Hematopoietic multipotent progenitor cell treated with erythropoietin and hydrocortisone succinate and interleukin-3 and kit ligand, for 6 days (in vitro differentiated cells): ENCODE measurements around the gene EMP2.
"Not testable (repeated sequence)": the region's sequence is repeated elsewhere in the genome, so short reads cannot be mapped to it uniquely, and the experiment has no call there.

Experiments used
- DNase-seq: peaks from one replicate; pipeline ENCODE4 v3.0.0-alpha.2; 2015

Gene EMP2

DNA sequence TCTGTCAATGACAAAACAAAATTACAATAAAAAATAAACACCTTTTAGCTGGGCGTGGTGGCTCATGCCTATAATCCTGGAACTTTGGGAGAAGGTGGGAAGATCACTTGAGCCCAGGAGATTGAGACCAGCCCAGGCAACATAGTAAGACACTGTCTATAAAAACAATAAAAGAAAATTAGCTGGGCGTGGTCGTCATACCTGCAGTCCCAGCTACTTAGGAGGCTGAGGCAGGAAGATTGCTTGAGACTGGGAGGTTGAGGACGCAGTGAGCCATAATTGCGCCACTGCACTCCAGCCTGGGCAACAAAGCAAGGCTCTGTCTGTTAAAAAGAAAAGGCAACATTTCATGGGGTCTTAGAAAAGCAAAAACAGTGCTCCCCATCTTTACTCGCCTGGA, 32.7 kb downstream of the EMP2 start:
- no peak for DNase-seq

DNA sequence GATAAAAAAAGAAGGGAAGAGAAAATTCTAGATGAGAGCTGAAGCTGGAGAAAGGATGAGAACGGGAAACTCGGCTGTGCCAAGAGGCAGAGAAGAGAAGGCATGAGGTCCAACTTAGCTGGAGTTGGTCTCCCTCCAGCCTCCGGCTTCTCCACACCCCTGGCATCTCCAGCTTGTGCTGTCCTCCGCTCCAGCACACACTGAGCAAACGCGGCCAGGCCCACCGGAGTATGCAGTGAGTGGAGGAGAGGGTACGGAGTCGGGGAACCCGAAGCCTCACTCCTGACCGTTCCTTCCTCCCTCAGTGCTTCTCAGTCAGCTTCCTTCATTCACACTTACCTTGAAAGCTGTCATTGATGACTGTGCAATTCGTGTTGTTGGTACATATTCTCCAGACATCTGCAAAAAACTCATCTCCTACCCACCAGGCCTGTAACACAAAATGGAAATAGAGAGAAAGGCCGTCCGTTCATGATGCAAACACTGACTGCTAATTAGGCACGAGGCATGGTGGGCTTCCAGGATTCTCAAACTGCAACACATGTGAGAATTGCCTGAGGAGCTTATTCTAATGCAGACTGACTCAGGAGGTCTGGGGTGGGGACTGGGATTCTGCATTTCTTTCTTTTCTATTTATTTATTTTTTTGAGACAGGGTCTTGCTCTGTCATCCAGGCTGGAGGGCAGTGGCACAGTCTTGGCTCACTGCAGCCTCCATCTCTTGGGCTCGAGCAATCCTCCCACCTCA, 37.0 kb downstream of the EMP2 start:
- DNase-seq = no peak

DNA sequence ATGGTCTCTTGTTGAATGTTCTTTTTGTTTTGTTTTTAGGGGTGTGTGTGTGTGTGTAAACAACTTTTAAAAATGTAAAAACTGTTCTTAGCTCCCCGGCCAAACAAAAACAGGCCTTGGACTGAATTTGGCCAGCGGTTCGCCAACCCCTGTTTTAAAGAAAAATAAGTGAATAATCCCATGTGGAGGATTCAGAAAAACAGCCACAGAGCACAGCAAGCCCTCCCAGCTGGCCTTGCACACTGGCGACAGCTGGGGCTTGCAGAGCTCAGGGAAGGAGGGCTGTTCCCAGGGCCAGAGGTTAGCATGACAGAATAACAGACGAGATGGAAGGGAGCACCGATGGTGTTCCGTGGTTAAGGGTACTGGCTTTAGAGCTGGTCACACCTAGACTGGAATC, 39.0 kb downstream of the EMP2 start:
- DNase-seq = no peak

DNA sequence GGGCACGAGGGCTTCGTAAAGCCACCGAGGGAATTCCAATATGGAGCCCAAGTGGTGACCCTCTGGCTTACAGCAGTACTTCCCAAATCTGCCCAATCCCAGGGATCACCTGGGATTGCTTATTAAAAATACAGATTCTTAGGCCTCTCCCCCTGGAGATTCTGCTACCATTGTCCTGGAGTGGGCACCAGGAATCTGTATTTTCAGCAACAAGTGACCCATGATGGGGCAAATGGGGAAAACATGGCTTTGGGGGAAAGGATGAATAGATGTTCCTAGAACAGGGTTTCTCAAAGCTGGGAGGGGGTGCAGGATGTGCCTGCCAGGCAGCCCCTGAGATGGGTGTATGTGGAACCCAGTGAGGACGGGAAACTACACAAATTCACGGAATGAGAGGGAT, 40.6 kb downstream of the EMP2 start:
- no peak for DNase-seq

DNA sequence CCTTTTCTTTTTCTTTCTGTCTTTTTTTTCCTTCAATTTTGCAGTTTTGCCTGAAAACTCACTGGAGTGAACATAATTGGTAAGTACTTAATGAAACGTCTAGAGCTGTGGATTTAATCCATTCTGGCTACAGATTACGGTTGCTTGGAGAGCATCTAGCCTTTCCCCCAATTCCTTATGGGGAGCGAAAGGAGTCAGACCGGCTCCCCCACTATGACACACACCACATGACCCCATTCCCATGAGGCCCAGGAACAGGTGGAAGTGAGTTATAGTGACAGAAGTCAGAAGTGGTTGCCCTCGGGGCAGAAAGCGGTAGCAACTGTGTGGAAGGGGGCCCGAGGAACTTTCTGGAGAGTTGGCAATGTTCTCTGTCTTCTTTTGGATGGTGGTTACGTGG, 41.2 kb downstream of the EMP2 start:
- DNase-seq = no peak

DNA sequence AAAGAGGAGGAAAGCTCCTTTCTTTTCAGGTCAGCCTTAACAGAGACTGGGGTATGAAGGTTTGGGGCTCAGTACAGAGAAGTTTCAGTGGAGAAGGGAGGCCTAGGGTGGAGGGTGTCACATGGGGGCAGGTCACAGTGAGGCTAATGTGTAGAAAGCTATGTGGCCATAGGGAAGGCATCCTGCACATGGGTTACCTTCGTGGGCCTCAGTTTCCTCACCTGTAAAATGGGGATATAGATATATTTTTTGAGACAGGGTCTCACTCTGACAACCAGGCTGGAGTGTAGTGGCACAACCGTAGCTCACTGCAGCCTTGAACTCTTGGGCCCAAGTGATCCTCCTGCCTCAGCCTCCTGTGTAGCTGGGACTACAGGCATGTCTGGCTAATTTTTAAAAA, 41.8 kb downstream of the EMP2 start:
- no peak for DNase-seq

DNA sequence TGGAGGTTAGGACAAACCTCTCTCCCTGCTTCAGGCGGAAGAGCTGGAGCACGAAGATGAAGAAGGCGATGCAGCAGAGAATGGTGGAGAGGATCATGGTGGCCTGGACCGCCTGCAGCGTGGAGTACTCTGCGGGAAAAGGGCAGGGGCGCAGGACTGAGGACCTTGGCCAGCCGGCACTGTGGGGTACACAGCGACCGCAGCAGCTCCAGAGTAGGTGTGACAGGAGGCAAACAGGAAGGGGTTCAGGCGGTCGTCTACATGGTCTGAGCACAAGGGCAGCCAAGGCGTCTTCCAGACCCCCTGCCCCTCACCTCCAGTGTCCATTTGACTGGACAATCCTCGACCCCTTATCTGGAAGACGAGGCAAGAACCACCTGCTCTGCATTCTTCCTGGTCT, 42.5 kb downstream of the EMP2 start:
- no peak for DNase-seq

DNA sequence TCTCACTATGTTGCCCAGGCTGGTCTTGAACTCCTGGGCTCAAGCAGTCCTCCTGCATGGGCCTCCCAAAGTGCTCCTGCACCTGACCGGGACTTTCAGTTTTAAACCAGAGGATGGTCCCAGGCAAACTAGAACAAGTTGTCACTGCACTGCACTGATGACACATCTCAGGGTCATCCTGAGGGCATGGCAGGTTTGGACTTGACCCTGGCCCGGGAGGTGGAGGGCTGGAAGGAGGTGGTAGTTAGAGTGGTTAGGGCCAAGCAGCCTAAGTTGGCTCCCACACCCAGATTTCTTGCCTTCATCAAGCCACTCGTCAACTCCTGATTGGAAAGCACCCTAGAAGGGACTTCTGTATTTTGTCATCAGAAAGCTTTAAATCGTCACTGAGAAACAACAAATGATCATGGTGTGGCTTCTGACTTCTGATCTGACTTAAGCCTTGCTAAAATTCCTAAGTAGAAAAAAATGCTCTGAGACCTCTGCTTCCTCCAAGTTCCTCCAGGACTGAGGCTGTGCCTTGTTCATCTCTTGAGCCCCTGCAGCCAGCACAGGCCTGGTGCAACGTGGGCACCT, 43.5 kb downstream of the EMP2 start:
- no peak for DNase-seq

DNA sequence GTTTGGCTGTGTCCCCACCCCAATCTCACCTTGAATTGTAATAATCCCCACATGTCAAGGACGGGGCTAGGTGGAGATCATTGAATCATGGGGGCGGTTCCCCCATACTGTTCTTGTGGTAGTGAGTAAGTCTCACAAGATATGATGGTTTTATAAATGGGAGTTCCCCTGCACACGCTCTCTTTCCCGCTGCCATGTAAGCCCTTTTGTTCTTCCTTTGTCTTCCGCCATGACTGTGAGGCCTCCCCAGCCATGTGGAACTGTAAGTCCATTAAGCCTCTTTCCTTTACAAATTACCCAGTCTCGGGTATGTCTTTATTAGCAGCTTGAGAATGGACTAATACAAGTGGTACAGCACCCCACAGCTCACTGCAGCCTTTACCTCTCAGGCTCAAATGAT, 44.1 kb downstream of the EMP2 start:
- DNase-seq = not testable (repeated sequence)

DNA sequence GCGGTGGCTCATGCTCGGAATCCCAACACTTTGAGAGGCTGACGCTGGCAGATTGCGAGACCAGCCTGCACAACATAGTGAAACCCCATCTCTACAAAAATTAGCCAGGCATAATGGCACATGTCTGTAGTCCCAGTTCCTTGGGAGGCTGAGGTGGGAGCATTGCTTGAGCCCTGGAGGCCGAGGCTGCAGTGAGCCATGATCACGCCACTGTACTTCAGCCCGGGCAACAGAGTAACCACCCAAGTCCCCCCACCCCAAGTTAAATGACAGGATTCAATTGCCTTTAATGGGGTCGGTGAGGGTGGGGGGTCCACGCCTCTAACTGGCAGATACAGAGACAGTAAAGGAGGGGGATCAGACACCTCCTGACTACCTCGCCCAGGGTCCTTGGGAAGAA, 44.9 kb downstream of the EMP2 start:
- DNase-seq = no peak

DNA sequence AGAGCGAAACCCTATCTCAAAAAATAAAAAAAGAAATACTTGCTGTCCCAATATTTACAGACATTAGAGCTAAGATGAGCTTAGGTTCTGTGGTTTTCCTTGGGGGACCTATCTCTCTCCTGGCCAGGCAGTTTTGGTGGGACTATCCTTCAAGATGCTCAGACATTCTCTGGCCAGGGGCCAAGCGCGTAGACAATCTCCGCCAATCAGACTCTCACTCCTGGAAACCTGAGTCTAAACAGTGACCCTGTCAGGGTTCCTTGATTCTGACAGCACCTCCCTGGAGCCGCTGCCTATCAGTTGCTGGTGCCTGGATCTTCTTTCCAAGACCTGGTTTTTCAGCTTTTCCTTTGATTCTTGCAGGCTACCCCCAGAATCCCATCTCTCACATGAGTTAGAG, 45.6 kb downstream of the EMP2 start:
- no peak for DNase-seq

DNA sequence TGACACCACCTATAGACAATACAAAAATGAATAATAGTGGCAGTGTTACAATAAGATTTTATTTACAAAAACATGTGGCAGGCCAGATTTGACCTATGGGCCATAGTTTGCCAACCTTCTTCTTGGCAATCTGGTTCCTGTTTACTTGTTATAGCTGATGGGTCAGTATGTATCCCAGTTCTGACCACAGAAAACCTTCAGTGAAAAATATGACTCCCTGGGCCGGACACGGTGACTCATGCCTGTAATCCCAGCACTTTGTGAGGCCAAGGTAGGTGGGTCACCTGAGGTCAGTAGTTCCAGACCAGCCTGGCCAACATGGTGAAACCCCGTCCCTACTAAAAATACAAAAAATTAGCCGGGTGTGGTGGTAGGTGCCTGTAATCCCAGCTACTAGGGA, 46.8 kb downstream of the EMP2 start:
- DNase-seq = not testable (repeated sequence)

DNA sequence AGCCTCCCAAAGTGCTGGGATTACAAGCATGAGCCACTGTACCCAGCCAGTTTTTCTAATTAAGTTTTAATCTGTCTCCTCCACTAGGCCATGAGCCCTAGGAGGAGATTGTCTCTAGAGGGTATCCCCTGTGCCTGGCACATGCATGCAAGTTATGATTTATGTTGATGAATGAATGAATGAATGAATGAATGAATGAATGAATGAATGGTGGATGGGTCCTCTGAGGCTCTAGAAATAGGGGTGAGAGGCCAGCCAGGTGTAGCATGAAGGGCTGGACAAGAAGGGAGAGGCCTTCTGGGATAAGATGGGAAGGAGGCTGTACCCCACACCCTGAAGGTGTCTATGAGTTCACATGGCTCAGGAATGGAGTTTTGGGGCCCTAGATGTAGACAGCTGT, 48.8 kb downstream of the EMP2 start:
- DNase-seq = no peak

DNA sequence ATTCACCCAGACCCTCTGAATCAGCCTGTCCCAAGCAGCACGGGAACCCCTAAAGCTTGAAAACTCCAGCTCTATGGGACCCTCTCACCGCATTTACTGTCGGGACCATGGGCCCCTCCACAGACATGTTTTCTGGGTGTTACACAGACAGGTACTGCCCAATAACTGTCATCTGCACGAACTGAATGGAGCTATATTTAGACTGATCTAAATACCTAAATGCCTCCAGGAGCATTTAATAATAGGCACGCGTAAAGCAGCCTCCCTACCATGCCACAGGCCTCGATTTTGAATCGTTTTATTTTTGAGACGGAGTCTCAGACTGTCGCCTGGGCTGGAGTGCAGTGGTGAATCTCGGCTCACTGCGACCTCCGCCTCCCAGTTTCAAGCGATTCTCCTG, 49.7 kb downstream of the EMP2 start:
- DNase-seq = no peak

DNA sequence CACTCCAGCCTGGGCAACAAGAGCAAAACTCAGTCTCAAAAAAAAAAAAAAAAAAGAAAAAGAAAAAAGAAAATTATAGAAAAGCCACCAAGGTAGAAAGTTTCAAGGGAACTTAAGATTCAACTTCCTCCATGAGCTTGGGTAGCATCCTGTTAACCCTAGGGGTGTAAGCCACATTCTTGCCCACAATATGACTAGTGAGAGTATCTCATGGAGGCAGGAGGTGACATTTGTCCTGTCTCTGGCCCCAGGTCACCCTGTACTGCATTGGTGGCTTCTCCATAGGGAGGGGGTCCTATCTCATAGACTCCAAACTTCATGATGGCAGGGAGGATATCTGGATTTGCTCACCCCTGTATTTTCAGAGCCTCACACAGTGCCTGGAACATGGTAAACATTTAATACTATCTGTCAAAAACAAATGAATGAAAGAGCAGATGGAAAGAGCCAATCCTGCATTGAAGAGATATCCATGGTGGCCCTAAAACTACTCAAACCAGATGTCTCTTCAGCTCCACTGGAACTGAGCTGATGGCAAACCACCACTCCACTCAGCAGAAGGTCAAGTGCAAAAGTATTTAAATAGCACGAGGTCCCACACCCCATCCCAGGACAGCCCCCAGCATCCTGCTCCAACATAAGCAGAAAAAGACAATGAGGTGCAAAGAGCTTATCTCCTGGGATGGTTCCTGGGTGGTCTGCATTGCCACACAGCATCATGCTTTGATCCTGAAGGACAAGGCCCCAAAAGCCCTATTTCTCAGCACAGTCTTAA, 50.3 kb downstream of the EMP2 start:
- DNase-seq = no peak

DNA sequence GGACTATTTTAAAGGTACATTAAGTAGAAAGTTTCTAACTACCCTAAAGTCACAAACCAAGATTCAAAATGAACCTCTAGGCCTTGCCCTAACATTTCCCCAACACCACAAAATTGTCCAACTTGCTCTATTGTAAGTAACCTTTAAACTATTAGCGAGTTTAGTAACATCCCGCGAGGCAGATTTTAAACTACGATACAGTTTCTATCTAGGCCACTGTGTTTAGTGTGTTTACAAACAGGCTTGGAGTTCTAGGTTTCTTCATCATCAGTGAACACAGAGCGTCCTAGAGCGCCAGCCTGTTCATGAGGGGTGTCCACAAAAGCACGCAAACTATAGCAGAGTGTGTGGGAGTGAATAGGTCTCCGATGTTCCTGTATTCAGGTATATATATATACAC, 51.8 kb downstream of the EMP2 start:
- DNase-seq = no peak

DNA sequence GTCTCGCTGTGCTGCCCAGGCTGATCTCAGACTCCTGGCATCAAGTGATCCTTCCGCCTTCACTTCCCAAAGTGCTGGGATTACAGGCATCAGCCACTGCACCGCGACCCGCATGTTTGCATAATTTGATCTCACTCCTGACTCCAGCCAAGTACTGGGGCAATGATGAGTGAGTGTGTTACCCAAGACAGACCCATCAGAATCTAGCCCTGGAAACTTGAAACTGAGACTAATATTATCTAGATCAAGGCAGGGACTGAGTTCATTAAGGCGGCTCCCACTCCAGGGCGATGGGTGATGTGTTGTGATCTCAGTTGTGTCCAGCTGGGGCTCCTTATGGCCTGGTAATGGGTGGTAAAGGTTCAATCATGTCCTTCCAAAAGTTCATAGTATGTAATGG, 53.4 kb downstream of the EMP2 start:
- no peak for DNase-seq

DNA sequence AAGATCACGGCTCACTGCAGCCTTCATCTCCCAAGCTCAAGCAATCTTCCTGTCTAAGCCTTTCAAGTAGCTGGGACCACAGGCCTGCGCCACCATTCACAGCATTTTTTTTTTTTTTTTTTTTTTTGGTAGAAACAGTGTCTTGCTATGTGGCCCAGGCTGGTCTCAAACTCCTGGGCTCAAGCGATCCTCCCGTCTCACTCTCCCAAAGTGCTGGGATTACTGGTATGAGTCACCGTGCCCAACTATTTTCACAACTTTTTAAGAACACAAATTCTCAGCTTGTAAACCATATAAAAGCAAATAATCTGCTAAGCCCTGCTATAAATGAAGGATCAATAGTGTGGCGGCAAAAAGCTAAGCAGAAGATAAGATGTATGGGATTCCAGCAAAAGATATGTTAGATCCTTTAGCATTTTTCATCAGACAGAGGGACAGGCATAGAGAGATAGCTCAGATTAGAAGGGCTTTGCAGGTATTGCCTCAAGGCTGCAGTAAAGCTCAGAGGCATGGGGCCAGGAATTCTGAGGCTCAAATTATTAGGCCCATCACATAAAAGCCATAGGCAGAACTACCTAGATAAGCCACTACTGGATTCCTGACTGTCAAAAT, 55.1 kb downstream of the EMP2 start:
- DNase-seq = no peak

DNA sequence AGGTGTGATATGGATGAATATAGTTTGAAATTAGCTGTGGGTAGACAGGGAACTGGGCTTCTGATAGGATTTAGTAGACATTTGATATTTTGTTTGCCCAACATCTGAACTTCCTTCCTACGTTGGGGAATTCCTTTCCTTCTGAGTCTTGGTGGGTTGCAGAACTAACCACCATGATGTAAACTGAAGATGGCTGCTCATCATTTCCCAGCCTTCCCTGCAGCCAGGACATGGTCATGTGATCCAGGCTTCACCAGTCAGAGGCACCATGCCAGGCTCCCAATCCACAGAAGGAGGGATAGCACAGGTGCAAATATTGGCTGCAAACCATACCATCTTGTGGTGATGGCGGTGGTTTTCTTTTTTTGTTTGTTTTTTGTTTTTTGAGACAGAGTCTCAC, 57.4 kb downstream of the EMP2 start:
- DNase-seq = no peak

DNA sequence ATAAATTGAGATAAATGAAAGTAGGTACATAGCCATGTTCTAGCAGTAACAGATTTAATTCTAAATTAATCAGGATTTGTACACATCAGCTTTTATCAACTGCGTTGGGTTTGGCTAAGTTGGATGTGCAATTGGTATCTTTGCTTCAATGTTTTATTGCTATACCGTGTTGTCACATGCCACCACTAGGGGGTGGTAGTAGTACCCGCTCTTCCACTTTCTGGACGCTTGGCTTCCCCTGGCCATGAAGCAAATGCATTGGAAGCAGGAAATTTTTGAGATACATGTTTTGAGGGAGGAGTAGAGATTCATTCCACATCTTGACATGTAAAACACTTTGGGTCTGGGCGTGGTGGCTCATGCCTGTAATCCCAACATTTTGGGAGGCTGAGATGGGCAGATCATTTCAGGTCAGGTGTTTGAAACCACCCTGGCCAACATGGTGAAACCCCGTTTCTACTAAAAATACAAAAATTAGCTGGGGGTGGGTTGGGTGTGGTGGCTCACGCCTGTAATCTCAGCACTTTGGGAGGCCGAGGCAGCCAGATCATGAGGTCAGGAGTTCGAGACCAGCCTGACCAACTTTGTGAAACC, 58.6 kb downstream of the EMP2 start:
- DNase-seq = peak; percentile 84

DNA sequence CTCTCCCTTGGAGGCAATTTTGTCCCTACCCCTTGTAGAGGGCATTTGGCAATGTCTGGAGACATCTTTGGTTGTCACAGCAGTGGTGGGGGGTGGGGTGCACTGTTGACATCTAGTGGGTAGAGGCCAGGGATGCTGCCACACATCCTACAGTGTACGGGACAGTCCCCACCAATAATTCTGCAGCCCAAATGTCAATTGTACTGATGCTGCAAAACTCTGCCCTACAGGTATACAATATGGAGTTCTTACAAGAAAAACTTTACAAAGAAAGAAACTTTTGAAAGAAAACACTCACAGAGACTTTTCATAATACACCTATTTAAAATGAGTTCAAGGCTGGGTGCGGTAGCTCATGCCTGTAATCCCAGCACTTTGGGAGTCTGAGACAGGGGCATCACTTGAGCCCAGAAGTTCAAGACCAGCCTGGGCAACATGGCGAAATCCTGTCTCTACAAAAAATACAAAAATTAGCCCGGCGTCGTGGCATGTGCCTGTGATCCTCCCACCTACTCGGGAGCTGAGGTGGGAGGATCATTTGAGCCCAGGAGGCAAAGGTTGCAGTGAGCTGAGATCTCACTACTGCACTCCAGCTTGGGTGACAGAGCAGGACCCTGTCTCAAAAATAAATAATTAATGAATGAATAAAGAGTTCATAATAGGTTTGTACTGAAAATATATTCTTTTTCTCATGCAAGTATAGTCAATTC, 59.4 kb downstream of the EMP2 start:
- DNase-seq = no peak

DNA sequence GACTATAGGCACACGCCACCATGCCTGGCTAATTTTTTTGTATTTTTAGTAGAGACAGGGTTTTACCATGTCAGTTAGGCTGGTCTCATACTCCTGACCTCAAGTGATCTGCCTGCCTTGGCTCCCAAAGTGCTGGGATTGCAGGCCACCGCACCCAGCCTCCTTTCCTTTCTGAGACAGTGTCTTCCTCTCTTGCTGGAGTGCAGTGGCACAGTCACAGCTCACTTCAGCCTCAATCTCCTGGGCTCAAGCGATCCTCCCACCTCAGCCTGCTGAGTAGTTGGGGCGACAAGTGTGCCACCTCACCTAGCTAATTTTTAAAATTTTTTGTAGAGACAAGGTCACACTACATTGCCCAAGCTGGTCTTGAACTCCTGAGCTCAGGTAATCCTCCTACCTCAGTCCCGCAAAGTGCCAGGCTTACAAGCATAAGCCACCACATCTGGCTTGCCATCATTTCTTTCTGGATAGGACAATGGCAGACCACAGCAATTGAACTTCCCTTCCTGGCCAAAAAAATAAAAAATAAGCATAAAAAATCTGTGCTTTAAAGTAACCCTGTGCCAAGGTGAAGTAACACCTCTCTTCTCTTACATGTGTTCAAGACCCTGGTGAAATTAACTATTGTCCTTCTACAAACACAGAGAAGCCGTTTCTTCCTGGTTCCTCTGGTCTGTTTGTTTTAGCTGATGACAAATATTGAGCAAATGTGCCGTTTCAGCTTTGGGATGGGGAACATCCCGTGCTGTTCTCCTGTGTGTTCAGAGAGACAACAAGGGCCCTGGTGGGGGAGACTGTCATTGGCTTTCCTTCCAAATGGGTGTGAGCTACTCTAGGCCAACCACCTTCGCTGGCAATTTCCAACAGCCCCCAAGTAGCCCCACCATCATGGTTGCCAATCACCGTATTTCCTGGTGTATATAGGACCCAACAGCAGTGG, 60.2 kb downstream of the EMP2 start:
- no peak for DNase-seq
